MM.1S (cell line): ENCODE data around the gene RARB.

ENCODE experiments used
- DNase-seq: peaks from one replicate; pipeline ENCODE4 v3.0.0-alpha.2; 2015
- H2AFZ ChIP-seq: fragments of 300-600 bp; sonication (generic); 2 replicates; pipeline ENCODE4 v1.6.0; 2016; ENCODE audit warnings: antibody characterized with exemption, low read length
- H3F3A ChIP-seq: fragments of 300-600 bp; sonication (generic); 2 replicates; pipeline ENCODE4 v1.6.1; 2016; ENCODE audit warnings: mild to moderate bottlenecking, antibody characterized with exemption, low read length, moderate library complexity, mixed read lengths; ENCODE audit not compliant: insufficient read depth
- H3K27ac ChIP-seq: fragments of 300-600 bp; sonication (generic); 2 replicates; pipeline ENCODE4 v1.5.1; 2016; ENCODE audit warnings: mild to moderate bottlenecking, low read length
- H3K27me3 ChIP-seq: fragments of 300-600 bp; sonication (generic); replicated peaks from 2 replicates; pipeline ENCODE4 v1.6.0; 2016; ENCODE audit warnings: low read length; ENCODE audit not compliant: insufficient read depth
- H3K36me3 ChIP-seq: fragments of 300-600 bp; sonication (generic); replicated peaks from 2 replicates; pipeline ENCODE4 v1.6.1; 2016; ENCODE audit warnings: mild to moderate bottlenecking, low read length, mixed read lengths; ENCODE audit not compliant: insufficient read depth
- H3K4me1 ChIP-seq: fragments of 300-600 bp; sonication (generic); 2 replicates; pipeline ENCODE4 v1.6.1; 2016; ENCODE audit warnings: low read length, mixed read lengths
- H3K4me2 ChIP-seq: fragments of 300-600 bp; sonication (generic); 2 replicates; pipeline ENCODE4 v1.6.0; 2016; ENCODE audit warnings: low read depth, low read length
- H3K4me3 ChIP-seq: fragments of 300-600 bp; sonication (generic); 2 replicates; pipeline ENCODE4 v1.5.1; 2016; ENCODE audit warnings: low read length, mixed read lengths
- H3K79me2 ChIP-seq: fragments of 300-600 bp; sonication (generic); 2 replicates; pipeline ENCODE4 v1.6.1; 2016; ENCODE audit warnings: mixed run types, low read length, mixed read lengths
- H3K9ac ChIP-seq: fragments of 300-600 bp; sonication (generic); 2 replicates; pipeline ENCODE4 v1.6.1; 2016; ENCODE audit warnings: low read length, mixed read lengths
- H3K9me2 ChIP-seq: fragments of 300-600 bp; sonication (generic); replicated peaks from 2 replicates; pipeline ENCODE4 v1.6.1; 2016; ENCODE audit warnings: mild to moderate bottlenecking, low read length, mixed read lengths; ENCODE audit not compliant: insufficient read depth
- H3K9me3 ChIP-seq: fragments of 300-600 bp; sonication (generic); replicated peaks from 2 replicates; pipeline ENCODE4 v1.6.1; 2016; ENCODE audit warnings: mild to moderate bottlenecking, low read length, mixed read lengths; ENCODE audit not compliant: insufficient read depth
- H4K20me1 ChIP-seq: fragments of 300-600 bp; sonication (generic); 2 replicates; pipeline ENCODE4 v1.6.1; 2016; ENCODE audit warnings: mild to moderate bottlenecking, low read length, moderate library complexity, mixed read lengths; ENCODE audit not compliant: insufficient read depth
- EZH2 ChIP-seq: fragments of 300-600 bp; sonication (generic); optimal IDR thresholded peaks from 2 replicates; pipeline ENCODE3; 2017; ENCODE audit warnings: low read depth, mild to moderate bottlenecking, antibody characterized with exemption, low read length, mixed read lengths
- EZH2phosphoT487 ChIP-seq: fragments of 300-600 bp; sonication (generic); IDR thresholded peaks from 2 replicates; pipeline ENCODE4 v1.6.1; 2018; ENCODE audit warnings: antibody characterized with exemption, low read length
- TF ChIP-seq, protein P1 (sequence below): fragments of 300-600 bp; sonication (generic); IDR thresholded peaks from 2 replicates; pipeline ENCODE4 v1.5.1; 2016; ENCODE audit warnings: antibody characterized with exemption, low read length, mixed read lengths

RARB gene

DNA sequence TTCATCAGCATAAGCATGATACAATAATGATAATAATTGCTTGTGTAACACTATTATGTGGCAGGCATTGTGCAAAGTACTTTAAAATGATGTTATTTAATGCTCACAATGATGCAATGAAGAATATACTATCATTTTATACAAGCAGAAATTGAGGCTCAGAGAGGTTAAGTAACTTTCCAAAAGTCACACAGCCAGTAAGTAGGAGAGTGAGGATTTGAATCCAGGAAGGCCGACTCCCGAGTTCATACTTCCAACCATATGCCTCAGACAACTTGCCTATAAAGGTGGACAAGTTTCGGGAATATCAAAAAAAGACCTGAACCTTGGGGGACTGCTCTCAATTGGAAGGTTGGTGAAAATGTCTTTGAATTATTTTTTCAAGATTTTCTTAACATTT is 19.9 kb downstream of the RARB start:
- Histone ChIP-seq H4K20me1 (no peaks in the 10 kb centered on the region), H3K9me2 (no peaks in the 10 kb centered on the region), H3K27ac (no peak overlapping the region), H3F3A (no peaks in the 10 kb centered on the region), H3K9ac (no peak overlapping the region), H3K36me3 (no peaks in the 10 kb centered on the region), H3K27me3 (no peaks in the 10 kb centered on the region), H3K79me2 (no peaks in the 10 kb centered on the region), H3K4me1 (peaks cover 11% of the 10 kb centered on the region), H3K9me3 (no peaks in the 10 kb centered on the region), H3K4me3 (no peak overlapping the region), H3K4me2 (no peak overlapping the region), H2AFZ (no peak overlapping the region)
- TF ChIP-seq EZH2phosphoT487 = no peak
- TF ChIP-seq EZH2 = no peak
- TF ChIP-seq, protein P1, sequence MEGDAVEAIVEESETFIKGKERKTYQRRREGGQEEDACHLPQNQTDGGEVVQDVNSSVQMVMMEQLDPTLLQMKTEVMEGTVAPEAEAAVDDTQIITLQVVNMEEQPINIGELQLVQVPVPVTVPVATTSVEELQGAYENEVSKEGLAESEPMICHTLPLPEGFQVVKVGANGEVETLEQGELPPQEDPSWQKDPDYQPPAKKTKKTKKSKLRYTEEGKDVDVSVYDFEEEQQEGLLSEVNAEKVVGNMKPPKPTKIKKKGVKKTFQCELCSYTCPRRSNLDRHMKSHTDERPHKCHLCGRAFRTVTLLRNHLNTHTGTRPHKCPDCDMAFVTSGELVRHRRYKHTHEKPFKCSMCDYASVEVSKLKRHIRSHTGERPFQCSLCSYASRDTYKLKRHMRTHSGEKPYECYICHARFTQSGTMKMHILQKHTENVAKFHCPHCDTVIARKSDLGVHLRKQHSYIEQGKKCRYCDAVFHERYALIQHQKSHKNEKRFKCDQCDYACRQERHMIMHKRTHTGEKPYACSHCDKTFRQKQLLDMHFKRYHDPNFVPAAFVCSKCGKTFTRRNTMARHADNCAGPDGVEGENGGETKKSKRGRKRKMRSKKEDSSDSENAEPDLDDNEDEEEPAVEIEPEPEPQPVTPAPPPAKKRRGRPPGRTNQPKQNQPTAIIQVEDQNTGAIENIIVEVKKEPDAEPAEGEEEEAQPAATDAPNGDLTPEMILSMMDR = no peak
- DNase-seq = no peak

DNA sequence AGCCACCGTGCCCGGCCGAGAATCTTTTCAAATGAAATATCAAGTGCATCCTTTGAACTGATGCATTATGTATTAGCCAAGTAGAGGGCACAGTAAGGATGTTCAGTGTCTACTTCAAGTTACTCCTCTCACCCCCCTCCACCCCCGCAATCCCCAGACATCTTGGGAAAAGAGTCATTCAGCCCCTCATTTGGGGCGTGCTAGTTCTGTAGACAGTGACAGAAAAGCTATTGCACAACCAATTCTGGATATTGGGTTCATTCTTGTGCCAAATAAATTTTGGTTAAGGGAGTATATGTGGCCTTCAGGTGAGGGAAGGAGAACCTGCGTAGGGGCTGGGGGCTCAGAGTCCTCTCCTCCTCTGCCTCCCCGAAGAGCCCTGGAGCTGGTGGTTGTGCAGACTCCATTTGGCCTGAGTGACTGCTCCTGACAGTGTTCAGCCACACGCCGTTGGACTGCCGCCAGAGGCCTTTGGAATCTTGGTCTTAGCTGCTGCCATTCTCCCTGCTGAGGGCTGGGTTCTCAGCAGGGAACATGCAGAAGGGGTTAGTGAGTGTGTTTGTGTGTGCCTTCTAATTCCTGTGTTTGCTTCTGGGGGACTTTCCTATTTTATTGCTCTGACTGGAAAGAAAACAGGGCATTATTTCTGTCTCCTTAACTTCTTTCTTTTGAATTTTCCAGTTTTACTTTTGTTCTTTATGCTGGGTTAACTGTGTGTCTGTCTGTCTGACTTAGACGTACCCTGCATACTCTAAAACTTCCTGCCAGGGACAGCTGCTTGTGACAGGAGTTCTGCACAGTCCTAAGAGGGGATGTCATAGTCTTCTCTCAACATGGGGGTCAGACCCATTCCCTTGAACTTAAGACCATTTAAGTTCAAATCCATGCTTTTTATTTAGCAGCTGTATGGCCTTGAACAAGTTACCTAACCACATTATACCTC is 21.0 kb downstream of the RARB start:
- DNase-seq = no peak
- Histone ChIP-seq H3F3A (peaks cover 5% of the 10 kb centered on the region), H3K9me3 (no peaks in the 10 kb centered on the region), H3K36me3 (no peaks in the 10 kb centered on the region), H3K4me1 (peaks cover 20% of the 10 kb centered on the region), H3K4me3 (no peak overlapping the region), H3K79me2 (no peaks in the 10 kb centered on the region), H2AFZ (no peak overlapping the region), H3K27ac (no peak overlapping the region), H3K4me2 (no peak overlapping the region), H3K9me2 (no peaks in the 10 kb centered on the region), H3K9ac (no peak overlapping the region), H4K20me1 (no peaks in the 10 kb centered on the region), H3K27me3 (no peaks in the 10 kb centered on the region)
- TF ChIP-seq EZH2phosphoT487 (no peak), EZH2 (no peak)
- TF ChIP-seq, protein P1 = no peak

DNA sequence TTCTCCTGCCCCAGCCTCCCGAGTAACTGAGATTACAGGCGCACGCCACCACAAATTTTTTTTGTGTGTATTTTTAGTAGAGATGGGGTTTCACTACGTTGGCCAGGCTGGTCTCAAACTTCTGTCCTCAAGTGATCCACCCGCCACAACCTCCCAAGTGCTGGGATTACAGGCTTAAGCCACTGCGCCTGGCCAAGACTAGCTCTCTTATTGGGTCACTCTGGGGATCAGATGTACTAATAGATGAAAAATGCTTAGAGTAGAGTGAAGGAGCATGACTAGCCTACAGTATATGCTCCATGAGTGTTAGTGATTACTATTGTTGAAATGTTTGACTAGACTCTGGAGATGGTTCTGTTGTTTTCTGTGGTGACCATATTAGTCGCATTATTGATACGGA is 21.8 kb downstream of the RARB start:
- no peaks in the 10 kb centered on the region for H3K36me3 ChIP-seq
- H3K4me1 ChIP-seq = peaks cover 28% of the 10 kb centered on the region
- no peaks in the 10 kb centered on the region for H3K27me3 ChIP-seq
- H4K20me1 ChIP-seq = no peaks in the 10 kb centered on the region
- peaks cover 8% of the 10 kb centered on the region for H3F3A ChIP-seq
- no peaks in the 10 kb centered on the region for H3K9me3 ChIP-seq
- H3K9ac ChIP-seq = no peak overlapping the region
- no peak overlapping the region for H3K4me2 ChIP-seq
- H3K79me2 ChIP-seq = no peaks in the 10 kb centered on the region
- no peak overlapping the region for H2AFZ ChIP-seq
- no peak for DNase-seq
- no peak overlapping the region for H3K27ac ChIP-seq
- TF ChIP-seq EZH2phosphoT487 (no peak), EZH2 (no peak)
- TF ChIP-seq, protein P1 = no peak
- H3K4me3 ChIP-seq = no peak overlapping the region
- no peaks in the 10 kb centered on the region for H3K9me2 ChIP-seq
